Dedifferentiated amniotic fluid mesenchymal stem cell (primary cell): Measurements from ENCODE around the gene HELZ.
"Not testable (repeated sequence)": the region's sequence is repeated elsewhere in the genome, so short reads cannot be mapped to it uniquely, and the experiment has no call there.

Experiments used
- DNase-seq: peaks from one replicate; pipeline ENCODE4 v3.0.0-alpha.2; 2016; ENCODE audit errors: extremely low spot score

The HELZ gene

DNA sequence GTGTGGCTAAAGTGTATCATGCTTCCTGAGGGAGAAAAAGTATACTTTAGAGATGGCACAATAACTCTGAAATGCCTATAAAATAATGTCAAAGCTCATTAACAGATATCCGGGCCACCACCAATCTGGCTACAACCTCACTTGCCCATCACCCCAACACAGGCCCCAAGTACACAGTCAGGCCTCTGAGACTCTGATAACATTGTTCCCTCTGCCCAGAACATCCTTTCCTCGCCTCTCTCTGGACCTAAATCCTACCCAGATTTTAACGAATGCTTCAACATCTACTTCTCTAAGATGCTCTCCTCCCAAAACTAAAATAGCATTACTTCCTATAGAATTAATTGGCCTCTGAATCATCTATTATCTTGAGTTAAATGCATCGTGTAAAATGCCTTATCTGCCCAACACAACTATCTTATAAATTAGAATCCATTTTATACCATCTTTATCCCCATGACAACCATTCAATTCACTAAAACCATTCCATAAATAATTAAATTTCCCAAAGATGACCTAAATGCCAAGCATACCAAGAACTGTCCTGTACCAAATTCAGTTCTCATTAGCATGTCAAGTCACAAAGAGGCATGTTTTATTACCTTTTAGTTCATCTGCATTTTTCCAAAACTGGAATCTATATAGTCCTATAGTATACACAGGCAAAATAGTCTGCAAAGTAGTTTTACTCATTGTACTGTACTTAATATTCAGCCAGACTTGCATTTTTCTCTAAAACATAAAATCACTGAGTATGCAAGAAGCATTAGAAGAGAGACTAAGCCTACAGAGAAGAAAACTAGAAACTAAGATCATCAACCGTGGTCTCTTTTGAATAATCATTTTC, 15.7 kb downstream of the HELZ start:
- DNase-seq: no peak

GRCh38 chr17:67227488-67227887, 17.5 kb downstream of the HELZ start:
- DNase-seq: no peak

- no peak for DNase-seq
Measured at GRCh38 chr17:67225316-67225715, 19.7 kb downstream of the HELZ start.

- DNase-seq: no peak
Measured at GRCh38 chr17:67224736-67225135, 20.3 kb downstream of the HELZ start.

DNA sequence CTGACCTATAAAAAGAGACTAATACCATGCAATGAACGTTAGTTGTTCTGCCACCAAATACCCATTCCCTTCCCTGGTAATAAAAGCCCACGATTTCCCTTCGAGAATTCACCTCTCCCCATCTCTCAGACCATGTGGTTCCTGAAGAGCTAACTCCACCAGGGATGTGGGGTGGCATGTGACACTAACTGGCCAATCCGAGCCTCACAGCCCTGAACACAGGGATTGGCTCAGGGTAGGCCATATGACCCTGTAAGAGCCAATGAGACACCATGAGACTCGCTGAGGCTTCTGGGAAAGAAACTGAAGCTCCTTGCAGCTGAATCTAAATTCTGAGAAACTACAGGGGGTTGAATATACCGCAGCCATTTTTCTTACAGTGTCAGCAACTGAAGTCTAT, 21.1 kb downstream of the HELZ start:
- no peak for DNase-seq

DNA sequence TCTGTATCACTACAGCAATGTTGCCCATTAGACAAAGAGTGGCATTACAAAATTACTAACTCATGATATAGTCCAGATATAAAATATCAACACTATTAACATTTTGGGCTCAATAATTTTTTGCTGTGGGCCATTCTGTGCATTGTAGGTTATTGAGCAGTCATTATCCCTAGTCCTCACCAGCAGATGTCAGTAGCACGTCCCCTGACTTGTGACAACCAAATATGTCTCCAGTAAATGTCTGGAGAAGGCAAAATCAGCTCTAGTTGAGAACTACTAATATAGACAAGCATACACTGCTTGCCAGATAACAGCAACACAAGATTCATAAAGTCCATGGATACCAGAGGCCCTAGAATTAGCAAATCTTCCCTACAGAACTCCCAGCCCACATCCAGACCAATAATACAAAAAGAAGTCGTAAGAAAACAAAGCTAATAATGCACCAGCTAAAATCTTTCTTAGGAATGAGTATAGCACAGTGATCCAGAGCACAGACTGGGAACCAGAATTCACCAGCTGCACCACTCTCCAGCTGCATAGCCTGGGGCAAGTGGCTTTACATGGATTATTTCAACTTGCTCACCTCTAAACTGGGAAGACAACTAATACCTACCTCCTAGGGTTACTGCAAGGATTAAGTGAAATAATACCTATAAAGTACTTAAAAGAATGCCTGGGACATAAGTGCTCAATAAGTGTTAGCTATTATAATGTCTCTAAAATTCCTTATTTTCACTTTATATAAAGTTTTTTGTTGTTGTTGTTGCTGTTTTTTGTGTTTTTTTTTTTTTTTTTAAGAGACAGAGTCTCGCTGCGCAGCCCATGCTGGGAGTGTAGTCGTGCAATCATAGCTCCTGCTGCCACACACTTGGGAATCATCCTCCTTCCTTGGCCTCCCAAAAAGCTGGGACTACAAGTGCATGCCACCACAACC, 23.7 kb downstream of the HELZ start:
- peak; percentile 56 for DNase-seq

- DNase-seq: no peak
Measured at GRCh38 chr17:67218385-67218950, 26.5 kb downstream of the HELZ start.

DNA sequence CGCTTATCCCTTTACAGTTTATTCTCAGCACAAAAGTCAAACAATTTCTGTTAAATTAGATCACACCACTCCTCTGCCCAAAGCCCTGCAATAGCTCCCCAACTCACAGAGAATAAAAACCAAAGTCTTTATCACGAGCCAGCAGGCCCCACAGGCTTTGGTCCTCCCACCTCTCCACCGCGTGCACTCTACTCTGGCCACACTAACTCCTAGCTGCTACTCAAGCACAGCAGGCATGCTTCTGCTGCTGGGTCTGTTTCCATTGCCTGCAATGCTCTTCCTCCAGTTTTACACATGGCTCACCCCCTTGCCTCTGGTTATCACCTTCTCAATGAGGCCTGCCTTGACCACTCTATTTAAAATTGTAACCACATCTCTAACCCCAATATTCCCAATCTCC, 27.6 kb downstream of the HELZ start:
- no peak for DNase-seq

GRCh38 chr17:67216578-67217320, 28.2 kb downstream of the HELZ start:
- no peak for DNase-seq

DNA sequence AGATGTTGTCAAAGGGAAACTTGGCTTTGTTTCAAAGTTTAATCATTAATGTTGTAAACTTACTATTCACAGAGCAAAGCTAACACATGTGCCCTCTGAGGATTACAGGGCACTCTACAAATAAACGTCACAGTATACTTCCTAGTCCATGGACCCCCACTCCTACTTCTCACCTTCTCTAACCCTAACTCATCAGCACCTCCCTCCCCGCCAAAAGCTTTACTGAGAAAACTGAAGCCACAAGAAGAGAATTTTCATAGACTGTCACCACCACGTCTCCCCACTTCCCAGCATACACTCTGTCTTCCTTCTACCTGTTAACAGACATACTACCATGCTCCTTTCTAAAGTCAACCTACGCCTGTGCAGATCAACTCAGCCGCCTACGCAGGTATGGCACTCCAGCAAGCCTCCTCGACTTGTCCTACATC, 29.0 kb downstream of the HELZ start:
- DNase-seq: no peak

DNA sequence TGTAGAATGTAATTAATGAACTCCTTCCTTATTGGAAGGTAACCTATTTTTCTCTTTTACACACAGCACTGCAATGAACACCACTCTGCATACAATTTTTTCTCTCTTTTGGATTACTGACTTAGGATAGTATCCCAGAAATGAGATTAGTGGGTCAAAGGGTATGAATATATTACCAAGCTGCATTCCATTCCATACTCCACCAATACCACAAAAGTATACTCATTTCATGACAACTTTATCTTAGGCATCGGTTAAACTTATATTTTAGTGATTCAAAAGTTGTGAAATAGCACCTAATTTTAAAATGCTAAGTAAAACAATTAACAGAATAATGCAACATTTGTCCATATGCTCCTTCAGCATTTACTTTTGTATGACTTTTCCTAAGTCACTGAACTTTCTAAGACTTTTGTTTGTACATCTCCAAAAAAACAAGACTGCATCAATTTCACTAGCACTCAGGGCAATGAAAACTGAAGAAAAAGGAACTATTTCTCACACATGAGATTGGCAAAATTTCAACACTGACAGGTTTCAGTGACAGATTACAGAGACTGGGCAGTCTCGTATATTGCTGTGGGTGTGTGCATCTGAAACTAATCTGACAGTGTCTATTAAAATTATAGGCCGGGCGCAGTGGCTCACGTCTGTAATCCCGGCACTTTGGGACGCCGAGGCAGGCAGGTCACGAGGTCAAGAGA, 32.1 kb downstream of the HELZ start:
- DNase-seq: peak; percentile 44

GRCh38 chr17:67212231-67212630, 32.8 kb downstream of the HELZ start:
- DNase-seq: peak; percentile 22

DNA sequence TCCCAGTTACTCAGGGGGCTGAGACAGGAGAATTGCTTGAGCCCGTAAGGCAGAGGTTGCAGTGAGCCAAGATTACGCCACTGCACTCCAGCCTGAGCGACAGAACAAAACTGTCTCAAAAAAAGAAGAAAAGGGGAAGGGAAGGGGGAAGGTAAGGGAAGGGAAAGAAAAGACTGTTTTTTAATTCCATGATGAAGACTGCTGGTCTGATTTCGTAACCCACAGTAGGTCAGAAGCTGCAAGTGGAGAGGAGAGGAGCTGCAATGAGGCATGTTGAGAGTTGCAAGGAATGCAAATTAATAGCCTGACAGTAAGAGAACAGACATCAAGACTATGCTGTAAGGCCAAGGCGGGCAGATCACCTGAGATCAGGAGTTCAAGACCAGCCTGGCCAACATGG, 33.3 kb downstream of the HELZ start:
- DNase-seq: no peak

GRCh38 chr17:67210915-67211314, 34.1 kb downstream of the HELZ start:
- no peak for DNase-seq

DNA sequence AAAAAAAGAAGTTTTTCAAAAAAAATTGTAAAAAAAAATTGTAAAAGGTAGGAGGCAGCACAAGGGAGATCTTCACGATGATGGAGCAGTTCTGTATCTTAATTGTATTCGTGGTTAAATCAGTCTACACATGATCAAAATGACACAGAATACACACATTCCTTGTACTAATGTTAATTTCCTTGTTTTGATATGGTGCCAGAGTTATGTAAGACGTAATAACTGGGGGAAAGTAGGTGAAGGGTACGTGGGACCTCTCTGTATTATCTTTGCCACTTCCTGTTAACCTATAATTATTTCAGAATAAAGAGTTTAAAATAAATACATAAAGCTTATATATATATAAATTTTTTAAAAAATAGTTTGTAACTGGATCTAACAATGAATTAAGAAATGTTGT, 36.8 kb downstream of the HELZ start:
- no peak for DNase-seq

DNA sequence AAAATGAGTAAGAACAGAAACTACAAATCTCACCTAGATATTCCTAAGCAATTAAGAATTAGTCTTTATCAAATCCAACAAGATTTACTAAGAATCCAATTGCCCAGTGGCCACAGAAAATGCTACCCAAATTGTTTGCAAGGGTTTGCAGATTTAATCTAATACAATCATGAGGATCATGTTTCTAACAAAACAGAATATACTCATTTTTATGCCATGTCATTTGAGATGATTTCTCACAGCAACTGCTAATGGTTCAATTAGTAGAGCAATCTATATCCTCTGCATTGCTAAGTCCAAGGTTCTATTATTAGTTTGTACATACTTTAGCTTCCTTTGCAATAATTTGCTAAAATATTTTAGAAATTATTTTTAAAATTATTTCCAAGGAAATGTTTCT, 41.2 kb downstream of the HELZ start:
- DNase-seq: no peak

DNA sequence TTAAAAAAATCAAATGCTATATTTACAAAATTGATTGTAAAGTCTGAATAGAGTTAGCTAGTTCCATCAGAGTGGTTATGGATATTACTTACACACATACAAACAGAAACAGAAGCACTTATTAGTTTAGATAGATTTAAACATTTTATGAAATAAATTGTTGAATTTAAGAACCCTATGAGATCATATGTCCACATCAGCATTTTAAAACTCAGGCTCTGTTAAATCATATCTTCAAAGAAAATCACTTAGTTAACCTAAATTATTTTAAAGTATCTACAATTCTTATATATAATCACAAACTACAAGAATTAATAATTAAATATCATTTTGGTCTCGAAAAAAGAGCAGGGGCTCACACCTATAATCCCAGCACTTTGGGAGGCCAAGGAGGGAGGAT, 42.5 kb downstream of the HELZ start:
- no peak for DNase-seq

- DNase-seq: no peak
Measured at GRCh38 chr17:67200727-67201301, 44.2 kb downstream of the HELZ start.

DNA sequence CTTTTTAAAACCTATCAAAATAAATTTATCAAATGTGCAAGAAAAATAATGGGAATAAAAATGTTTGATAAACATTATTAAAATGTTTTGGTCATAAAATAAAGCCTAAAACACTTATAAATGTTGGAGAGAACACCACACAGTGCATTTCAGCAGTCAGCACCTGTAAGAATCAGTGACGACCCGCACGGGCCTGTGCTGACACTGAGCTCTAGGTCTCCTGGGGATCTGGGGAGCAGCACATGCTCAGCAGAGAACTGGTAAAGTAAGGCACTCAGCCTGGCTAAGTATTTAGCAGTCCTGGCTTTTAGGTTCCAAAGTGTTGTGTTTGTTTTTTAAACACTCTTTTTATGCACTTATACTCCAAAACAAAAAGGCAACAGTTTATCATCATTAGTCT, 46.9 kb downstream of the HELZ start:
- DNase-seq: no peak

DNA sequence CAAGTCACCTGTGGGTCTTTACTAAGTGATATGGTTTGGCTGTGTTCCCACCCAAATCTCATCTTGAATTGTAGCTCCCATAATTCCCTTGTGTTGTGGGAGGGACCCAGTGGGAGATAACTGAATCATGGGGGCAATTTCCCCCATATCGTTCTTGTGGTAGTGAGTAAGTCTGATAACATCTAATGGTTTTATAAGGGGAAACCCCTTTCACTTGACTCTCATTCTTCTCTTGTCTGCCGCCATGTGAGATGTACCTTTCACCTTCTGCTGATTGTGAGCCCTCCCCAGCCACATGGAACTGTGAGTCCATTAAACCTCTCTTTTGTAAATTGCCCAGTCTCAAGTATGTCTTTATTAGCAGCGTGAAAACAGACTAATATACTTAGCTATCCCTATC, 48.0 kb downstream of the HELZ start:
- not testable (repeated sequence) for DNase-seq

GRCh38 chr17:67196422-67196821, 48.6 kb downstream of the HELZ start:
- no peak for DNase-seq
